ENCODE measurements around the gene CDON.
"Not testable (repeated sequence)": the region's sequence is repeated elsewhere in the genome, so short reads cannot be mapped to it uniquely, and the experiment has no call there.

CDON gene

GRCh38 chr11:125924384-125925007 lies 138.2 kb downstream of the CDON start:
- DNase-seq (ENCODE audit: low read depth), result no peak

GRCh38 chr11:125923633-125924032 lies 139.0 kb downstream of the CDON start:
- no peak for DNase-seq (ENCODE audit: low read depth)

GRCh38 chr11:125923012-125923579 lies 139.6 kb downstream of the CDON start:
- peak; percentile 52 for DNase-seq (ENCODE audit: low read depth)

- DNase-seq (ENCODE audit: low read depth), result no peak
Measured at GRCh38 chr11:125922156-125922555, 140.5 kb downstream of the CDON start.

- DNase-seq (ENCODE audit: low read depth), result no peak
Measured at GRCh38 chr11:125921042-125921441, 141.6 kb downstream of the CDON start.

GRCh38 chr11:125918140-125918840 lies 144.4 kb downstream of the CDON start:
- no peak for DNase-seq (ENCODE audit: low read depth)

- DNase-seq (ENCODE audit: low read depth), result no peak
Measured at GRCh38 chr11:125916683-125917347, 145.9 kb downstream of the CDON start.

GRCh38 chr11:125914601-125915000 lies 148.1 kb downstream of the CDON start:
- not testable (repeated sequence) for DNase-seq (ENCODE audit: low read depth)

GRCh38 chr11:125910226-125910849 lies 152.3 kb downstream of the CDON start:
- no peak for DNase-seq (ENCODE audit: low read depth)

All from fibroblast of gingiva (primary cell).